Trophoblast cell (in vitro differentiated cells and primary cell): ENCODE data around the gene PLA1A.

ENCODE experiments used
- DNase-seq, 2 donors: peaks; one replicate each; pipeline ENCODE4 v3.0.0-alpha.2; 2016
- H2AFZ ChIP-seq: 2 replicates; pipeline ENCODE4 v1.6.1; 2013; ENCODE audit warnings: low read length, moderate library complexity, mild to moderate bottlenecking; ENCODE audit not compliant: insufficient read depth, poor library complexity
- H2AK5ac ChIP-seq: 2 replicates; pipeline ENCODE4 v1.6.1; 2013; ENCODE audit warnings: mild to moderate bottlenecking, low read length
- H2BK120ac ChIP-seq: 2 replicates; pipeline ENCODE4 v1.6.1; 2013; ENCODE audit warnings: low read length, mild to moderate bottlenecking, moderate library complexity; ENCODE audit not compliant: insufficient read depth, poor library complexity
- H2BK12ac ChIP-seq: 2 replicates; pipeline ENCODE4 v1.6.1; 2013; ENCODE audit warnings: mild to moderate bottlenecking, low read length, moderate library complexity
- H2BK5ac ChIP-seq: 2 replicates; pipeline ENCODE4 v1.6.1; 2013; ENCODE audit warnings: low read length, low read depth, moderate library complexity, mild to moderate bottlenecking; ENCODE audit not compliant: poor library complexity
- H3K14ac ChIP-seq: 2 replicates; pipeline ENCODE4 v1.6.1; 2013; ENCODE audit warnings: mild to moderate bottlenecking, low read length
- H3K18ac ChIP-seq: 2 replicates; pipeline ENCODE4 v1.6.1; 2013; ENCODE audit warnings: mild to moderate bottlenecking, low read length
- H3K23ac ChIP-seq: 2 replicates; pipeline ENCODE4 v1.6.1; 2013; ENCODE audit warnings: low read length
- H3K27ac ChIP-seq: 2 replicates; pipeline ENCODE4 v1.5.1; 2013; ENCODE audit warnings: low read depth, mild to moderate bottlenecking, inconsistent platforms, low read length, moderate library complexity
- H3K27me3 ChIP-seq: 2 replicates; pipeline ENCODE4 v1.6.1; 2013; ENCODE audit warnings: inconsistent platforms, mild to moderate bottlenecking, low read length, moderate library complexity; ENCODE audit not compliant: insufficient read depth
- H3K36me3 ChIP-seq, 2 experiments: 1 replicate in 1 of 2; 2 replicates in 1 of 2; pipeline ENCODE4 v1.6.1; 2013; ENCODE audit warnings: low read length in 2 of 2, mild to moderate bottlenecking in 2 of 2, moderate library complexity in 1 of 2; ENCODE audit not compliant: insufficient read depth in 2 of 2, control insufficient read depth in 1 of 2
- H3K4ac ChIP-seq: 2 replicates; pipeline ENCODE4 v1.6.1; 2013; ENCODE audit warnings: low read depth, mild to moderate bottlenecking, low read length, moderate library complexity
- H3K4me1 ChIP-seq, 2 experiments: 1 replicate in 1 of 2; 2 replicates in 1 of 2; pipeline ENCODE4 v1.6.1; 2013; ENCODE audit warnings: low read length in 2 of 2, mild to moderate bottlenecking in 2 of 2, moderate library complexity in 1 of 2; ENCODE audit not compliant: insufficient read depth in 2 of 2, control insufficient read depth in 1 of 2
- H3K4me2 ChIP-seq: 2 replicates; pipeline ENCODE4 v1.6.1; 2013; ENCODE audit warnings: inconsistent platforms, mild to moderate bottlenecking, low read length, moderate library complexity
- H3K4me3 ChIP-seq: 2 replicates; pipeline ENCODE4 v1.5.1; 2013; ENCODE audit warnings: mild to moderate bottlenecking, low read depth, low read length, inconsistent platforms
- H3K79me1 ChIP-seq: one replicate; pipeline ENCODE4 v1.6.1; 2013; ENCODE audit warnings: low read length
- H3K79me2 ChIP-seq: 2 replicates; pipeline ENCODE4 v1.6.1; 2013; ENCODE audit warnings: low read length, mild to moderate bottlenecking; ENCODE audit not compliant: control insufficient read depth, insufficient read depth, poor library complexity
- H3K9ac ChIP-seq: 2 replicates; pipeline ENCODE4 v1.6.1; 2013; ENCODE audit warnings: mild to moderate bottlenecking, low read length
- H3K9me3 ChIP-seq: 2 replicates; pipeline ENCODE4 v1.6.1; 2013; ENCODE audit warnings: low read depth, mild to moderate bottlenecking, control low read depth, inconsistent platforms, low read length; ENCODE audit not compliant: insufficient read depth
- H4K12ac ChIP-seq: 2 replicates; pipeline ENCODE4 v1.6.1; 2013; ENCODE audit warnings: low read depth, mild to moderate bottlenecking, low read length, moderate library complexity
- H4K8ac ChIP-seq: 2 replicates; pipeline ENCODE4 v1.6.1; 2013; ENCODE audit warnings: low read depth, mild to moderate bottlenecking, low read length, moderate library complexity
- H4K91ac ChIP-seq: one replicate; pipeline ENCODE4 v1.6.1; 2013; ENCODE audit warnings: low read depth, mild to moderate bottlenecking, low read length, moderate library complexity
- WGBS: extraction: QIAGEN DNeasy Blood & Tissue Kit; methylation state at CpG from one replicate; pipeline ENCODE4 v1.1.7; 2013; ENCODE audit warnings: missing lambda C conversion rate; ENCODE audit not compliant: insufficient read length, insufficient coverage; ENCODE audit errors: extremely low coverage; 5-methylcytosine and 5-hydroxymethylcytosine counted together

Gene PLA1A

GRCh38 chr3:119659606-119660291 lies 62.1 kb downstream of the PLA1A start:
- peak overlapping the region; percentile 95 for H3K27ac ChIP-seq
- H2BK12ac ChIP-seq = peak overlapping the region; percentile 99
- H3K4ac ChIP-seq = peak overlapping the region; percentile 98
- WGBS = no CpG with 5 or more reads among the region's 9 CpGs
- peak overlapping the region; percentile 97 for H4K8ac ChIP-seq
- H3K79me1 ChIP-seq = peaks cover 38% of the 10 kb centered on the region
- peak overlapping the region; percentile 77 for H2AFZ ChIP-seq
- H3K27me3 ChIP-seq = no peaks in the 10 kb centered on the region
- peak overlapping the region; percentile 21 for H3K9ac ChIP-seq
- peak overlapping the region; percentile 100 for H2AK5ac ChIP-seq
- peaks cover 17% of the 10 kb centered on the region for H3K79me2 ChIP-seq
- H2BK5ac ChIP-seq = peak overlapping the region; percentile 90
- peak overlapping the region; percentile 56 for H3K4me3 ChIP-seq
- H3K4me2 ChIP-seq = peak overlapping the region; percentile 42
- H3K4me1 ChIP-seq = peaks cover 24 to 31% of the 10 kb centered on the region in 2 experiments
- H3K9me3 ChIP-seq = no peaks in the 10 kb centered on the region
- peaks cover 0 to 3% of the 10 kb centered on the region in 2 experiments for H3K36me3 ChIP-seq
- peak overlapping the region; percentile 97 for H2BK120ac ChIP-seq
- DNase-seq = no peak
- peak overlapping the region; percentile 99 for H3K18ac ChIP-seq
- H4K12ac ChIP-seq = peak overlapping the region; percentile 55
- H3K14ac ChIP-seq = peak overlapping the region; percentile 100
- peak overlapping the region; percentile 100 for H4K91ac ChIP-seq
- no peak overlapping the region for H3K23ac ChIP-seq

GRCh38 chr3:119660474-119661440 lies 63.1 kb downstream of the PLA1A start, which contains the start of gene POPDC2:
Gene POPDC2, minus strand, starts transcription at chr3:119660589. Its CDS starts 166 bp downstream, at chr3:119660423.
- H4K8ac ChIP-seq = peak within 1 kb of the TSS; percentile 97
- peak within 1 kb of the TSS; percentile 98 for H3K4ac ChIP-seq
- peak within 1 kb of the TSS; percentile 100 for H3K14ac ChIP-seq
- H3K23ac ChIP-seq = no peak within 1 kb of the TSS
- H3K4me1 ChIP-seq = peaks cover 27 to 35% of the 10 kb centered on the region in 2 experiments
- peak within 1 kb of the TSS; percentile 99 for H3K18ac ChIP-seq
- H3K27ac ChIP-seq = peak within 1 kb of the TSS; percentile 95
- no peaks in the 10 kb centered on the region for H3K9me3 ChIP-seq
- peaks cover 0 to under 1% of the 10 kb centered on the region in 2 experiments for H3K36me3 ChIP-seq
- H2AFZ ChIP-seq = peak within 1 kb of the TSS; percentile 77
- peak within 1 kb of the TSS; percentile 56 for H3K4me3 ChIP-seq
- H3K79me2 ChIP-seq = peaks cover 17% of the 10 kb centered on the region
- peak within 1 kb of the TSS; percentile 100 for H4K91ac ChIP-seq
- H3K9ac ChIP-seq = peak within 1 kb of the TSS; percentile 21
- no peaks in the 10 kb centered on the region for H3K27me3 ChIP-seq
- peak within 1 kb of the TSS; percentile 99 for H2BK12ac ChIP-seq
- peak within 1 kb of the TSS; percentile 55 for H4K12ac ChIP-seq
- peak within 1 kb of the TSS; percentile 97 for H2BK120ac ChIP-seq
- peaks cover 44% of the 10 kb centered on the region for H3K79me1 ChIP-seq
- peak within 1 kb of the TSS; percentile 42 for H3K4me2 ChIP-seq
- peak within 1 kb of the TSS; percentile 90 for H2BK5ac ChIP-seq
- peak within 1 kb of the TSS; percentile 100 for H2AK5ac ChIP-seq
- WGBS = no CpG with 5 or more reads among the region's 9 CpGs
- no peak for DNase-seq

- Histone ChIP-seq H3K14ac (peak overlapping the region; percentile 79), H4K12ac (no peak overlapping the region), H4K8ac (no peak overlapping the region), H2BK5ac (peak overlapping the region; percentile 77), H2AK5ac (peak overlapping the region; percentile 79), H3K79me1 (peaks cover 44% of the 10 kb centered on the region), H3K4me2 (no peak overlapping the region), H4K91ac (peak overlapping the region; percentile 88), H3K27me3 (no peaks in the 10 kb centered on the region), H3K27ac (no peak overlapping the region), H3K9ac (no peak overlapping the region), H3K4me3 (no peak overlapping the region), H3K79me2 (peaks cover 17% of the 10 kb centered on the region), H2BK12ac (peak overlapping the region; percentile 91), H3K18ac (no peak overlapping the region), H3K23ac (no peak overlapping the region), H2BK120ac (peak overlapping the region; percentile 67), H3K9me3 (no peaks in the 10 kb centered on the region), H3K36me3 (no peaks in the 10 kb centered on the region), H3K4me1 (peaks cover 27 to 33% of the 10 kb centered on the region in 2 experiments), H3K4ac (peak overlapping the region; percentile 70), H2AFZ (no peak overlapping the region)
- no peak for DNase-seq
- no CpG with 5 or more reads among the region's 1 CpG for WGBS
Observed at GRCh38 chr3:119662604-119663373, 65.1 kb downstream of the PLA1A start.

- Histone ChIP-seq H2AFZ (no peak overlapping the region), H3K9me3 (no peaks in the 10 kb centered on the region), H2BK120ac (peak overlapping the region; percentile 56), H4K8ac (no peak overlapping the region), H3K4me1 (peaks cover 26 to 30% of the 10 kb centered on the region in 2 experiments), H3K27ac (no peak overlapping the region), H2BK12ac (no peak overlapping the region), H4K12ac (no peak overlapping the region), H3K4me2 (no peak overlapping the region), H3K4me3 (no peak overlapping the region), H3K79me2 (peaks cover 16% of the 10 kb centered on the region), H3K14ac (no peak overlapping the region), H3K27me3 (no peaks in the 10 kb centered on the region), H2AK5ac (no peak overlapping the region), H4K91ac (no peak overlapping the region), H3K4ac (no peak overlapping the region), H3K18ac (no peak overlapping the region), H3K9ac (no peak overlapping the region), H3K36me3 (peaks cover 0 to 1% of the 10 kb centered on the region in 2 experiments), H2BK5ac (no peak overlapping the region), H3K79me1 (peaks cover 40% of the 10 kb centered on the region), H3K23ac (no peak overlapping the region)
- no CpG with 5 or more reads among the region's 2 CpGs for WGBS
- no peak for DNase-seq
Observed at GRCh38 chr3:119663885-119664284, 66.2 kb downstream of the PLA1A start.
